Kidney (tissue), 14 donors: ENCODE measurements around the gene ACO1. TPM values are rescaled to one million over a fixed set of nuclear protein-coding genes. Genes with fewer than 3 reads are reported as not detected.

Source experiments
- DNase-seq, 5 donors: peaks; one replicate each; pipeline ENCODE4 v3.0.0-alpha.2; 2013 to 2020
- FAIRE-seq: peaks from 2 replicates; lab custom pipeline; 2012; peaks lifted over from hg19 to GRCh38; lab: Jason Lieb, UNC
- H3K27ac ChIP-seq, 2 donors: one replicate each; pipeline ENCODE4 v1.7.0; 2013; ENCODE audit warnings: low read depth in 2 of 2, low read length in 2 of 2, inconsistent platforms in 1 of 2
- H3K27me3 ChIP-seq: one replicate; pipeline ENCODE4 v1.7.1; 2013; ENCODE audit warnings: low read length, inconsistent platforms; ENCODE audit not compliant: control insufficient read depth, insufficient read depth
- H3K36me3 ChIP-seq, 3 donors: one replicate each; pipeline versions ENCODE4 v1.7.0 to v1.7.1; 2013; ENCODE audit warnings: low read length in 3 of 3, control low read depth in 1 of 3, inconsistent platforms in 1 of 3; ENCODE audit not compliant: insufficient read depth in 3 of 3, control insufficient read depth in 2 of 3
- H3K4me1 ChIP-seq, 3 donors: one replicate each; pipeline versions ENCODE4 v1.7.0 to v1.7.1; 2013; ENCODE audit warnings: low read length in 3 of 3, inconsistent platforms in 1 of 3, low read depth in 1 of 3; ENCODE audit not compliant: control insufficient read depth in 2 of 3, insufficient read depth in 2 of 3
- H3K4me3 ChIP-seq, 3 donors: one replicate each; pipeline versions ENCODE4 v1.7.0 to v1.8.1; 2013; ENCODE audit warnings: low read length in 3 of 3, control low read depth in 1 of 3, inconsistent platforms in 1 of 3
- H3K9ac ChIP-seq, 3 donors: one replicate each; pipeline versions ENCODE4 v1.7.0 to v1.7.1; 2013; ENCODE audit warnings: low read length in 3 of 3, control low read depth in 1 of 3, inconsistent platforms in 1 of 3
- H3K9me3 ChIP-seq, 3 donors: one replicate each; pipeline versions ENCODE4 v1.7.0 to v1.7.1; 2013; ENCODE audit warnings: low read length in 3 of 3, control low read depth in 1 of 3, inconsistent platforms in 1 of 3; ENCODE audit not compliant: control insufficient read depth in 2 of 3, insufficient read depth in 1 of 3
- CTCF ChIP-seq: IDR thresholded peaks from 3 replicates; pipeline ENCODE4 v1.5.1; 2012; ENCODE audit warnings: mild to moderate bottlenecking, moderate library complexity, borderline replicate concordance; ENCODE audit not compliant: insufficient read depth; ENCODE audit errors: extremely low read depth
- intact Hi-C: fragments of 100-400 bp; cut with DNase I; formaldehyde crosslinking; loops from one replicate; pipeline ENCODE4 v1.11.1; 2022
- polyA plus RNA-seq: library from polyadenylated mRNA; stranded (reverse); fragments of 350-450 nt; fragmentation: Illumina TruSeq; extraction: RNeasy Lipid Tissue Mini Kit (QIAGEN cat#74804); gene quantifications from one replicate; pipeline ENCODE4 v1.2.3, GENCODE V29; 2014; ENCODE audit warnings: low read depth, low replicate concordance; ENCODE audit not compliant: insufficient read depth
- total RNA-seq: library from RNA; stranded (reverse); fragmentation: NEBNext Ultra II Directional; extraction: Animal tissue kit (Norgen Biotek cat#: 25700); gene quantifications from one replicate; pipeline ENCODE4 v1.2.1, GENCODE V29; 2021
- donor health status: control.
- donor health status: control.
- donor health status: control.
- donor health status: control.
- donor health status: control.
- donor health status: DM: yes; HTN: yes; CAD: no.
- donor health status: Normal renal cell carcinoma (clear cell type).

Gene ACO1
- total and polyA plus RNA-seq, 2 donors from 2014 or later = 36.8 to 70.5 TPM

- FAIRE-seq (no peak), DNase-seq (peak in 1 of 5 donors; percentile 41)
- no peak overlapping the region for H3K4me3 ChIP-seq
Observed at GRCh38 chr9:32490601-32491000, 106.2 kb downstream of the ACO1 start.

GRCh38 chr9:32497921-32498320 is 113.5 kb downstream of the ACO1 start:
- H3K4me1 ChIP-seq = no peaks in the 10 kb centered on the region
- FAIRE-seq (no peak), DNase-seq (no peak)
- no peak overlapping the region for H3K9ac ChIP-seq
- no peaks in the 10 kb centered on the region for H3K9me3 ChIP-seq
- H3K36me3 ChIP-seq = no peaks in the 10 kb centered on the region
- H3K27me3 ChIP-seq = no peaks in the 10 kb centered on the region
- no peak overlapping the region for H3K4me3 ChIP-seq
- intact Hi-C loops = no loop called here
- TF ChIP-seq CTCF = no peak
- no peak overlapping the region for H3K27ac ChIP-seq

More at GRCh38 chr9:32490601-32491000, 106.2 kb downstream of the ACO1 start:
- intact Hi-C loops = no loop called here
- Histone ChIP-seq H3K9me3 (no peaks in the 10 kb centered on the region), H3K27me3 (no peaks in the 10 kb centered on the region), H3K4me1 (peaks cover 0 to 13% (median 0%) of the 10 kb centered on the region in 3 donors), H3K9ac (no peak overlapping the region), H3K27ac (no peak overlapping the region), H3K36me3 (peaks cover 0 to 12% (median 8%) of the 10 kb centered on the region in 3 donors)
- no peak for TF ChIP-seq CTCF

- no peak for DNase-seq
- Histone ChIP-seq H3K4me1 (no peaks in the 10 kb centered on the region), H3K9me3 (no peaks in the 10 kb centered on the region), H3K27me3 (no peaks in the 10 kb centered on the region), H3K36me3 (no peaks in the 10 kb centered on the region), H3K27ac (no peak overlapping the region), H3K9ac (no peak overlapping the region), H3K4me3 (no peak overlapping the region)
- intact Hi-C loops = no loop called here
- no peak for TF ChIP-seq CTCF
- FAIRE-seq = no peak
Observed at GRCh38 chr9:32500768-32501167, 116.3 kb downstream of the ACO1 start.

GRCh38 chr9:32501868-32502267 is 117.4 kb downstream of the ACO1 start:
- no peaks in the 10 kb centered on the region for H3K27me3 ChIP-seq
- FAIRE-seq (no peak), DNase-seq (no peak)
- H3K4me1 ChIP-seq = no peaks in the 10 kb centered on the region
- intact Hi-C loops = no loop called here
- H3K4me3 ChIP-seq = no peak overlapping the region
- no peak overlapping the region for H3K27ac ChIP-seq
- no peaks in the 10 kb centered on the region for H3K36me3 ChIP-seq
- no peak overlapping the region for H3K9ac ChIP-seq
- no peaks in the 10 kb centered on the region for H3K9me3 ChIP-seq
- TF ChIP-seq CTCF = no peak
